Endodermal cell (in vitro differentiated cells): ENCODE measurements around the gene POLA2. TPM values are rescaled to one million over a fixed set of nuclear protein-coding genes. Genes with fewer than 3 reads are reported as not detected.

Source experiments
- DNase-seq: peaks from one replicate; pipeline ENCODE4 v3.0.0-alpha.2; 2017
- H3K27ac ChIP-seq: 2 replicates; pipeline ENCODE4 v1.5.1; 2013; ENCODE audit warnings: mild to moderate bottlenecking, low read depth, low read length, moderate library complexity
- H3K27me3 ChIP-seq: 2 replicates; pipeline ENCODE4 v1.6.1; 2013; ENCODE audit warnings: mild to moderate bottlenecking, low read length, moderate library complexity; ENCODE audit not compliant: insufficient read depth, control insufficient read depth, poor library complexity, severe bottlenecking
- H3K36me3 ChIP-seq: 2 replicates; pipeline ENCODE4 v1.7.0; 2013; ENCODE audit warnings: mild to moderate bottlenecking, low read length, moderate library complexity; ENCODE audit not compliant: control insufficient read depth, insufficient read depth
- H3K4me1 ChIP-seq: one replicate; pipeline ENCODE4 v1.7.0; 2013; ENCODE audit warnings: low read length; ENCODE audit not compliant: control insufficient read depth, insufficient read depth
- H3K4me3 ChIP-seq: 2 replicates; pipeline ENCODE4 v1.5.1; 2013; ENCODE audit warnings: mild to moderate bottlenecking, low read length, moderate library complexity
- H3K9ac ChIP-seq: 2 replicates; pipeline ENCODE4 v1.6.1; 2013; ENCODE audit warnings: mild to moderate bottlenecking, low read length, moderate library complexity; ENCODE audit not compliant: poor library complexity, severe bottlenecking; ENCODE audit errors: extremely low read depth
- H3K9me3 ChIP-seq: 2 replicates; pipeline ENCODE4 v1.6.1; 2013; ENCODE audit warnings: mild to moderate bottlenecking, low read length, moderate library complexity; ENCODE audit not compliant: control insufficient read depth
- H3K27ac Mint-ChIP-seq: 2 replicates; pipeline ENCODE4 v1.8.0; 2020; ENCODE audit warnings: mixed read lengths
- H3K27me3 Mint-ChIP-seq: 2 replicates; pipeline ENCODE4 v1.8.0; 2021; ENCODE audit warnings: mild to moderate bottlenecking, mixed read lengths; ENCODE audit not compliant: insufficient read depth
- H3K36me3 Mint-ChIP-seq: 2 replicates; pipeline ENCODE4 v1.8.0; 2020; ENCODE audit warnings: low read depth, mixed read lengths
- H3K4me1 Mint-ChIP-seq: 2 replicates; pipeline ENCODE4 v1.8.0; 2020; ENCODE audit warnings: mixed read lengths
- H3K4me3 Mint-ChIP-seq: 2 replicates; pipeline ENCODE4 v1.8.0; 2020; ENCODE audit warnings: mild to moderate bottlenecking, moderate library complexity, mixed read lengths
- H3K9me3 Mint-ChIP-seq: 2 replicates; pipeline ENCODE4 v1.8.0; 2020; ENCODE audit warnings: mild to moderate bottlenecking, mixed read lengths
- WGBS, 2 experiments: methylation state at CpG; one replicate each; pipeline versions ENCODE4 v1.1.5 to v1.1.7; 2013; ENCODE audit warnings: missing lambda C conversion rate in 2 of 2, mixed read lengths in 1 of 2; ENCODE audit not compliant: insufficient coverage in 1 of 2, insufficient read length in 1 of 2; 5-methylcytosine and 5-hydroxymethylcytosine counted together
- total RNA-seq, 2 donors: library from RNA; stranded (reverse); fragmentation: NEBNext Ultra II Directional in 1 of 2; extraction: Animal tissue kit (Norgen Biotek cat#: 25700) in 1 of 2; gene quantifications; 2 replicates in 1 of 2; 3 replicates in 1 of 2; pipeline ENCODE4 v1.2.1, GENCODE V29; 2021
- TF ChIP-seq, protein P1 (sequence below): fragments of 200-600 bp; sonication (generic); conservative IDR thresholded peaks from 2 replicates; pipeline ENCODE4 v1.5.0; 2021; ENCODE audit warnings: antibody characterized with exemption, mild to moderate bottlenecking

POLA2 gene
- total RNA-seq, 2 donors from 2014 or later, result 42.2 to 65.0 TPM

DNA sequence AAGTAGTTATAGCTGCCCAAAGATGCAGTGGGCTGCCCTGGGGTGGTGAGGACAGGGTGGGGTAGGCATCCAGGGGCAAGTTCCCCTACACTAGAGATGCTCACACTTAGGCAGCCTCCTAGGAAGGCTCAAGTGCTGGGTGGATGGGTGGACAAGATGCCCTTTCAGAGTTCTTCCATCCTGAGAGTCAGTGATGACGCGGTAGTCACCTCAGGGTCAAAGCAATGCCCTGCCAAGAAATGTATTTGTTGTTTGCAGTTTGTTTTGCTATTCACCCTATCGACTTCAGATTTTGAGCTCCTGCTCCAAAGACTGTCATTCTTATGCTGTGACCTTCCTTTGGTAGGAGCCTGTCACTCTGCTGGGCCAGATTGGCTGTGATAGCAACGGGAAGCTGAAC, 18.9 kb downstream of the POLA2 start:
- Histone ChIP-seq H3K9ac (no peak overlapping the region), H3K27me3 (no peaks in the 10 kb centered on the region), H3K4me1 (no peaks in the 10 kb centered on the region), H3K36me3 (peaks cover 87% of the 10 kb centered on the region), H3K27ac (no peak overlapping the region), H3K9me3 (no peaks in the 10 kb centered on the region), H3K4me3 (no peak overlapping the region)
- TF ChIP-seq, protein P1, sequence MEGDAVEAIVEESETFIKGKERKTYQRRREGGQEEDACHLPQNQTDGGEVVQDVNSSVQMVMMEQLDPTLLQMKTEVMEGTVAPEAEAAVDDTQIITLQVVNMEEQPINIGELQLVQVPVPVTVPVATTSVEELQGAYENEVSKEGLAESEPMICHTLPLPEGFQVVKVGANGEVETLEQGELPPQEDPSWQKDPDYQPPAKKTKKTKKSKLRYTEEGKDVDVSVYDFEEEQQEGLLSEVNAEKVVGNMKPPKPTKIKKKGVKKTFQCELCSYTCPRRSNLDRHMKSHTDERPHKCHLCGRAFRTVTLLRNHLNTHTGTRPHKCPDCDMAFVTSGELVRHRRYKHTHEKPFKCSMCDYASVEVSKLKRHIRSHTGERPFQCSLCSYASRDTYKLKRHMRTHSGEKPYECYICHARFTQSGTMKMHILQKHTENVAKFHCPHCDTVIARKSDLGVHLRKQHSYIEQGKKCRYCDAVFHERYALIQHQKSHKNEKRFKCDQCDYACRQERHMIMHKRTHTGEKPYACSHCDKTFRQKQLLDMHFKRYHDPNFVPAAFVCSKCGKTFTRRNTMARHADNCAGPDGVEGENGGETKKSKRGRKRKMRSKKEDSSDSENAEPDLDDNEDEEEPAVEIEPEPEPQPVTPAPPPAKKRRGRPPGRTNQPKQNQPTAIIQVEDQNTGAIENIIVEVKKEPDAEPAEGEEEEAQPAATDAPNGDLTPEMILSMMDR, result no peak
- whole genome bisulfite sequencing, 2 experiments, result 95 to 98% methylated on average over 4 of the region's 4 CpGs
- H3K27me3 Mint-ChIP-seq, result no peaks in the 10 kb centered on the region
- H3K4me3 Mint-ChIP-seq, result no peak overlapping the region
- no peak for DNase-seq
- peaks cover 71% of the 10 kb centered on the region for H3K36me3 Mint-ChIP-seq
- H3K27ac Mint-ChIP-seq, result no peak overlapping the region
- peaks cover 4% of the 10 kb centered on the region for H3K4me1 Mint-ChIP-seq
- no peaks in the 10 kb centered on the region for H3K9me3 Mint-ChIP-seq

GRCh38 chr11:65286686-65287085, 24.9 kb downstream of the POLA2 start:
- Mint-ChIP-seq H3K4me1 (no peaks in the 10 kb centered on the region), H3K4me3 (no peak overlapping the region), H3K36me3 (peaks cover 71% of the 10 kb centered on the region), H3K27me3 (no peaks in the 10 kb centered on the region), H3K27ac (no peak overlapping the region), H3K9me3 (no peaks in the 10 kb centered on the region)
- H3K9ac ChIP-seq, result no peak overlapping the region
- H3K27ac ChIP-seq, result no peak overlapping the region
- peaks cover 94% of the 10 kb centered on the region for H3K36me3 ChIP-seq
- WGBS, 2 experiments, result 88 to 91% methylated on average over 2 to 4 of the region's 4 CpGs
- H3K9me3 ChIP-seq, result no peaks in the 10 kb centered on the region
- H3K4me1 ChIP-seq, result no peaks in the 10 kb centered on the region
- TF ChIP-seq, protein P1, result no peak
- H3K27me3 ChIP-seq, result no peaks in the 10 kb centered on the region
- no peak for DNase-seq
- no peak overlapping the region for H3K4me3 ChIP-seq

DNA sequence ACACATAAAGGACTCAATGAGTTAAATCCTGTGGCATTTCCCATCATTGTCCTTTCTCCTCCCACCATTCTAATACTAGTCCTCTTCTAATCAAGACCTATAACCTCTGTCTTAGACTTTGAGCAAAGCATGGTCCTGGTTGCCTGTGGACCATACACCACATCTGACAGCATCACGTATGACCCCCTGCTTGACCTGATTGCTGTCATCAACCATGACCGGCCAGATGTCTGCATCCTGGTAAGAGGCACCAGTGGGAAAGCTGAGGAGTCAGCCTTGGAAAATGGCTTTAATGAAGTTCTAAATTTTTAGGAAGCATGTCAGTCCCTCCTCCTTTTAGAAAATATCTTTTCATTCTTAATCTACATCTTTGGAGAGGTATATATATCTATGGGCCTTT, 25.8 kb downstream of the POLA2 start:
- Histone ChIP-seq H3K4me3 (no peak overlapping the region), H3K27ac (no peak overlapping the region), H3K4me1 (no peaks in the 10 kb centered on the region), H3K36me3 (peaks cover 92% of the 10 kb centered on the region), H3K9ac (no peak overlapping the region), H3K27me3 (no peaks in the 10 kb centered on the region), H3K9me3 (no peaks in the 10 kb centered on the region)
- Mint-ChIP-seq H3K27me3 (no peaks in the 10 kb centered on the region), H3K36me3 (peaks cover 71% of the 10 kb centered on the region), H3K4me1 (no peaks in the 10 kb centered on the region), H3K27ac (no peak overlapping the region), H3K9me3 (no peaks in the 10 kb centered on the region), H3K4me3 (no peak overlapping the region)
- 95 to 100% methylated on average over 1 to 2 of the region's 2 CpGs for WGBS, 2 experiments
- no peak for DNase-seq
- TF ChIP-seq, protein P1, result no peak
